HEK293 (cell line): ENCODE results near the gene PHLDB3.

ENCODE experiments used
- CTCF ChIA-PET: fragments of 350-600 bp; formaldehyde crosslinking; extraction: SDS; loops from one replicate; lab custom pipeline; 2021; ENCODE audit warnings: antibody characterized with exemption; lab: Yijun Ruan, JAX
- POLR2A ChIA-PET: fragments of 300-600 bp; formaldehyde crosslinking; extraction: SDS; loops from one replicate; lab custom pipeline; 2020; ENCODE audit warnings: antibody characterized with exemption, inconsistent platforms; lab: Yijun Ruan, JAX
- H3K27ac ChIP-seq: fragments of 200-500 bp; sonication (Bioruptor generic); 2 replicates; pipeline ENCODE4 v1.5.1; 2014; ENCODE audit warnings: low read depth, low read length, control low read depth, inconsistent platforms; ENCODE audit errors: extremely low read depth
- H3K36me3 ChIP-seq, 2 experiments: fragments of 200-500 bp in 1 of 2; sonication (Bioruptor generic) in 1 of 2; 1 replicate in 1 of 2; 2 replicates in 1 of 2; pipeline ENCODE4 v1.5.1; 2014 to 2017; ENCODE audit warnings: inconsistent platforms in 2 of 2, low read length in 2 of 2; ENCODE audit not compliant: control insufficient read depth in 2 of 2, insufficient read depth in 1 of 2
- H3K4me1 ChIP-seq: fragments of 200-500 bp; sonication (Bioruptor generic); 2 replicates; pipeline ENCODE4 v1.5.1; 2014; ENCODE audit warnings: mild to moderate bottlenecking, low read length, inconsistent platforms; ENCODE audit not compliant: control insufficient read depth, insufficient read depth
- H3K4me3 ChIP-seq: 2 replicates; pipeline ENCODE4 v1.5.1; 2011; ENCODE audit warnings: low read depth, mild to moderate bottlenecking, control low read depth, low read length, moderate library complexity
- H3K9me3 ChIP-seq: fragments of 200-500 bp; sonication (Bioruptor generic); 2 replicates; pipeline ENCODE4 v1.5.1; 2014; ENCODE audit warnings: low read depth, low read length, inconsistent platforms; ENCODE audit not compliant: control insufficient read depth, insufficient read depth
- BCL11A ChIP-seq: fragments of 450-650 bp; formaldehyde crosslinking; IDR thresholded peaks from 2 replicates; pipeline ENCODE4 v1.5.1; 2016; ENCODE audit warnings: low read depth, missing biosample characterization, missing genetic modification characterization
- KLF16 ChIP-seq: fragments of 450-650 bp; formaldehyde crosslinking; IDR thresholded peaks from 2 replicates; pipeline ENCODE4 v1.5.1; 2017; ENCODE audit warnings: missing biosample characterization, missing genetic modification characterization
- KLF9 ChIP-seq: fragments of 450-650 bp; formaldehyde crosslinking; IDR thresholded peaks from 2 replicates; pipeline ENCODE4 v1.5.1; 2016; ENCODE audit warnings: missing biosample characterization, missing genetic modification characterization, low read depth
- SCRT2 ChIP-seq: fragments of 450-650 bp; formaldehyde crosslinking; IDR thresholded peaks from 2 replicates; pipeline ENCODE4 v1.5.1; 2016; ENCODE audit warnings: missing biosample characterization, missing genetic modification characterization
- ZBTB1 ChIP-seq: fragments of 450-650 bp; formaldehyde crosslinking; IDR thresholded peaks from 2 replicates; pipeline ENCODE4 v1.5.1; 2016; ENCODE audit warnings: missing biosample characterization, missing genetic modification characterization
- ZEB2 ChIP-seq: fragments of 450-650 bp; formaldehyde crosslinking; IDR thresholded peaks from 2 replicates; pipeline ENCODE4 v1.5.1; 2016; ENCODE audit warnings: missing biosample characterization, missing genetic modification characterization
- ZNF10 ChIP-seq: fragments of 450-650 bp; formaldehyde crosslinking; IDR thresholded peaks from 2 replicates; pipeline ENCODE4 v1.5.1; 2017; ENCODE audit warnings: missing biosample characterization, missing genetic modification characterization
- ZNF157 ChIP-seq: fragments of 450-650 bp; formaldehyde crosslinking; IDR thresholded peaks from 2 replicates; pipeline ENCODE4 v1.5.1; 2016; ENCODE audit warnings: missing biosample characterization, missing genetic modification characterization
- ZNF174 ChIP-seq: fragments of 450-650 bp; formaldehyde crosslinking; IDR thresholded peaks from 2 replicates; pipeline ENCODE4 v1.5.0; 2017; ENCODE audit warnings: missing biosample characterization, mild to moderate bottlenecking, missing genetic modification characterization
- ZNF2 ChIP-seq: fragments of 450-650 bp; formaldehyde crosslinking; IDR thresholded peaks from 2 replicates; pipeline ENCODE4 v1.5.1; 2016; ENCODE audit warnings: missing biosample characterization, missing genetic modification characterization
- ZNF26 ChIP-seq: fragments of 450-650 bp; formaldehyde crosslinking; IDR thresholded peaks from 2 replicates; pipeline ENCODE4 v1.5.1; 2016; ENCODE audit warnings: missing biosample characterization, missing genetic modification characterization
- ZNF398 ChIP-seq: fragments of 450-650 bp; formaldehyde crosslinking; IDR thresholded peaks from 2 replicates; pipeline ENCODE4 v1.5.1; 2017; ENCODE audit warnings: missing biosample characterization, missing genetic modification characterization
- ZNF513 ChIP-seq: fragments of 450-650 bp; IDR thresholded peaks from 2 replicates; pipeline ENCODE4 v1.5.1; 2018; ENCODE audit warnings: missing biosample characterization, missing genetic modification characterization
- ZNF521 ChIP-seq: fragments of 450-650 bp; formaldehyde crosslinking; IDR thresholded peaks from 2 replicates; pipeline ENCODE4 v1.5.1; 2017; ENCODE audit warnings: missing biosample characterization, mild to moderate bottlenecking, missing genetic modification characterization
- ZNF544 ChIP-seq: fragments of 450-650 bp; formaldehyde crosslinking; IDR thresholded peaks from 2 replicates; pipeline ENCODE4 v1.5.0; 2017; ENCODE audit warnings: missing biosample characterization, missing genetic modification characterization
- ZNF555 ChIP-seq: fragments of 450-650 bp; formaldehyde crosslinking; conservative IDR thresholded peaks from 2 replicates; pipeline ENCODE4 v1.5.1; 2017; ENCODE audit warnings: missing biosample characterization, mild to moderate bottlenecking, missing genetic modification characterization, inconsistent platforms
- ZNF560 ChIP-seq: fragments of 450-650 bp; formaldehyde crosslinking; IDR thresholded peaks from 2 replicates; pipeline ENCODE4 v1.5.1; 2017; ENCODE audit warnings: missing biosample characterization, missing genetic modification characterization, borderline replicate concordance
- ZNF561 ChIP-seq: fragments of 450-650 bp; IDR thresholded peaks from 2 replicates; pipeline ENCODE4 v1.5.1; 2018; ENCODE audit warnings: missing biosample characterization, missing genetic modification characterization, borderline replicate concordance
- ZNF624 ChIP-seq: fragments of 450-650 bp; formaldehyde crosslinking; IDR thresholded peaks from 2 replicates; pipeline ENCODE4 v1.5.1; 2017; ENCODE audit warnings: missing biosample characterization, missing genetic modification characterization
- ZSCAN30 ChIP-seq: fragments of 450-650 bp; IDR thresholded peaks from 2 replicates; pipeline ENCODE4 v1.5.1; 2018; ENCODE audit warnings: missing biosample characterization, mild to moderate bottlenecking, missing genetic modification characterization, moderate library complexity
- TF ChIP-seq, protein P1 (sequence below): fragments of 450-650 bp; formaldehyde crosslinking; optimal IDR thresholded peaks from 2 replicates; pipeline ENCODE3; 2016; ENCODE audit warnings: missing biosample characterization, mild to moderate bottlenecking, missing genetic modification characterization

The PHLDB3 gene

DNA sequence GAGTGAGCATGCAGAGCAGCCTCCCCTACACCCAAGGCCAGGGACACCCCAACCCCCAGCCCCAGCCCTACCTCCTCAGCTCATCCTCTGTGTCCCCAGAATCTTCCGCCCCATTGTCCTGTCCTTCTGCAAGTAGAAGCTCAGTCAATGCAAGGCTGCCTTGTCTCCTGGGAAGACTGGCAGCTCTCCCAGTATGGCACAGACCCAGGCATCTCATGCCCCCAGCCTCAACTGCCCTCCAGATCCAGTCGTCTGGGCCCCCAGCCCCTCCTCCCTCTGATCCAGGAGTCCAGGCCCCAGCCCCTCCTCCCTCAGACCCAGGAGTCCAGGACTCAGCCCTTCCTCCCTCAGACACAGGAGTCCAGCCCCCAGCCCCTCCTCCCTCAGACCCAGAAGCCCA lies 41.4 kb upstream of the PHLDB3 start:
- Histone ChIP-seq H3K9me3 (no peaks in the 10 kb centered on the region), H3K4me1 (no peaks in the 10 kb centered on the region), H3K4me3 (no peak overlapping the region), H3K27ac (no peak overlapping the region), H3K36me3 (peaks cover 81 to 85% of the 10 kb centered on the region in 2 experiments)
- CTCF ChIA-PET = interaction anchor here (0.8 to 2.6 kb wide), 2 partner anchors 9 to 10 kb away, joined by 3 to 24 read pairs; no protein-coding TSS in a partner anchor
- TF ChIP-seq ZNF157 (tag by site-specific recombination) (no peak), ZNF26 (tag by site-specific recombination) (no peak), SCRT2 (tag by site-specific recombination) (no peak), ZNF10 (tag by site-specific recombination) (no peak), ZNF561 (tag by site-specific recombination) (no peak), BCL11A (no peak), ZEB2 (no peak), ZSCAN30 (tag by site-specific recombination) (no peak), ZNF398 (tag by site-specific recombination) (no peak), ZNF2 (tag by site-specific recombination) (no peak), KLF9 (tag by site-specific recombination) (no peak), ZNF513 (no peak), KLF16 (tag by site-specific recombination) (no peak), ZNF544 (tag by site-specific recombination) (no peak)
- POLR2A ChIA-PET = no interaction called here

DNA sequence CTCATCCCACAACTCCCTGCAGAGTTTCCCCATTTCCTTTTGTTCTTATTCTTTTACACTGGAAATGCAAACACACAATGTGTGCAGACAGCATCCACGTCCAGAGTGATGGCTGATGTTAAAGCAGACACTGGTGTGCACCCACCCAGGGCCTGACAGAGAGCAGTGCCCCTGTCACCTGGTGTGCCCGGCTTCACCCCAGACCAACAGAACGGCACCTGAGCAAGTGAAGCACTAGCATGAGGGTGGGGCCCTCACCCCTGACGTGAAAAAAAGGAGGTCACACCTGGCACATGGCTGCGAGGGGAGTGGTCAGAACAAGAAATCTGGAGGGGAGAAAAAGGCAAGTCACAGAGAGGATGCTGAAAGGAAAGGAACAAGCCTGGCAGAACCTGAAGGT lies 40.7 kb upstream of the PHLDB3 start:
- H3K36me3 ChIP-seq = peaks cover 81 to 85% of the 10 kb centered on the region in 2 experiments
- ChIA-PET POLR2A (interaction anchor here (0.9 kb wide), 1 partner anchor 10 kb away, joined by 3 read pairs; no protein-coding TSS in a partner anchor), CTCF (interaction anchor here (1.0 to 2.6 kb wide), 2 partner anchors 10 to 49 kb away, joined by 3 to 24 read pairs; no protein-coding TSS in a partner anchor)
- no peaks in the 10 kb centered on the region for H3K4me1 ChIP-seq
- no peaks in the 10 kb centered on the region for H3K9me3 ChIP-seq
- H3K27ac ChIP-seq = peak overlapping the region; percentile 39; the same call in 1 of the 2 replicates
- no peak overlapping the region for H3K4me3 ChIP-seq
- TF ChIP-seq ZBTB1 (no peak), ZNF521 (tag by site-specific recombination) (0 out of 2 replicates have a peak, but pooled peaks have one; percentile 33), ZNF560 (no peak), ZNF624 (no peak), ZNF555 (no peak), ZNF174 (tag by site-specific recombination) (no peak)
- TF ChIP-seq, protein P1, sequence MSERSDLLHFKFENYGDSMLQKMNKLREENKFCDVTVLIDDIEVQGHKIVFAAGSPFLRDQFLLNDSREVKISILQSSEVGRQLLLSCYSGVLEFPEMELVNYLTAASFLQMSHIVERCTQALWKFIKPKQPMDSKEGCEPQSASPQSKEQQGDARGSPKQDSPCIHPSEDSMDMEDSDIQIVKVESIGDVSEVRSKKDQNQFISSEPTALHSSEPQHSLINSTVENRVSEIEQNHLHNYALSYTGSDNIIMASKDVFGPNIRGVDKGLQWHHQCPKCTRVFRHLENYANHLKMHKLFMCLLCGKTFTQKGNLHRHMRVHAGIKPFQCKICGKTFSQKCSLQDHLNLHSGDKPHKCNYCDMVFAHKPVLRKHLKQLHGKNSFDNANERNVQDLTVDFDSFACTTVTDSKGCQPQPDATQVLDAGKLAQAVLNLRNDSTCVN (tag by site-specific recombination) = no peak
